Activated naive CD8-positive, alpha-beta T cell treated with anti-CD3 and anti-CD28 coated beads, Interleukin-2, amount 10 ng/mL, durations not matched to agents 7 days and 5 days (primary cell): ENCODE data around the gene NELFCD. TPM values are rescaled to one million over a fixed set of nuclear protein-coding genes. Genes with fewer than 3 reads are reported as not detected.
"Not testable (repeated sequence)": the region's sequence is repeated elsewhere in the genome, so short reads cannot be mapped to it uniquely, and the experiment has no call there.

Source experiments
- ATAC-seq: fragments of 150-1000 bp; cut with Tn5 transposase; one replicate; pipeline ENCODE4 v1.10.0; 2021; ENCODE audit warnings: low read depth, moderate library complexity
- POLR2A ChIA-PET: fragments of 350-600 bp; sonication (Branson Sonifier 250); formaldehyde crosslinking; loops from one replicate; lab custom pipeline; 2021; ENCODE audit warnings: antibody characterized with exemption; lab: Charles Lee
- DNase-seq: peaks from one replicate; pipeline ENCODE4 v3.0.0; 2021
- H3K27ac Mint-ChIP-seq: one replicate; pipeline ENCODE4 v1.8.0; 2022; ENCODE audit warnings: mild to moderate bottlenecking, mixed read lengths
- H3K27me3 Mint-ChIP-seq: one replicate; pipeline ENCODE4 v1.8.0; 2022; ENCODE audit warnings: mild to moderate bottlenecking, moderate library complexity, mixed read lengths
- H3K36me3 Mint-ChIP-seq: one replicate; pipeline ENCODE4 v1.8.0; 2021; ENCODE audit warnings: mild to moderate bottlenecking, mixed read lengths
- H3K4me1 Mint-ChIP-seq: one replicate; pipeline ENCODE4 v1.8.0; 2021; ENCODE audit warnings: mixed read lengths
- H3K4me3 Mint-ChIP-seq: one replicate; pipeline ENCODE4 v1.8.0; 2022; ENCODE audit warnings: mild to moderate bottlenecking, moderate library complexity, mixed read lengths
- H3K9me3 Mint-ChIP-seq: one replicate; pipeline ENCODE4 v1.8.0; 2021; ENCODE audit warnings: mixed read lengths
- total RNA-seq, 2 experiments: library from RNA; stranded (reverse); gene quantifications; one replicate each; pipeline ENCODE4 v1.2.3, GENCODE V29; 2021

NELFCD gene
- total RNA-seq, result 10 to 100 TPM; 71.7 to 76.4 TPM

GRCh38 chr20:58980711-58981627, at the start of gene NELFCD:
Gene NELFCD (plus strand): TSS chr20:58981256. CDS start chr20:58981310, 54 bp downstream.
- peak within 1 kb of the TSS; percentile 81 for H3K27ac Mint-ChIP-seq
- peaks cover 21% of the 10 kb centered on the region for H3K4me1 Mint-ChIP-seq
- H3K36me3 Mint-ChIP-seq, result peaks cover 2% of the 10 kb centered on the region
- no peaks in the 10 kb centered on the region for H3K27me3 Mint-ChIP-seq
- no peaks in the 10 kb centered on the region for H3K9me3 Mint-ChIP-seq
- H3K4me3 Mint-ChIP-seq, result peak within 1 kb of the TSS; percentile 91
- DNase-seq (peak; percentile 97), ATAC-seq (peak; percentile 91)
- POLR2A ChIA-PET, result interaction anchor here (0.6 to 3.7 kb wide), 8 partner anchors 24 to 1558 kb away, joined by 3 to 27 read pairs (median 6); partner anchors contain the start of genes ATP5F1E and STX16

- Mint-ChIP-seq H3K27ac (no peak overlapping the region), H3K4me1 (no peaks in the 10 kb centered on the region), H3K4me3 (no peak overlapping the region), H3K27me3 (peaks cover 40% of the 10 kb centered on the region), H3K36me3 (no peaks in the 10 kb centered on the region), H3K9me3 (peaks cover 3% of the 10 kb centered on the region)
- POLR2A ChIA-PET, result no interaction called here
- ATAC-seq, result no peak
- no peak for DNase-seq
Measured at GRCh38 chr20:58932170-58932569, 48.9 kb upstream of the NELFCD start.

GRCh38 chr20:58938078-58938477, 43.0 kb upstream of the NELFCD start:
- H3K27me3 Mint-ChIP-seq, result peaks cover 41% of the 10 kb centered on the region
- POLR2A ChIA-PET, result interaction anchor here (0.6 kb wide), 1 partner anchor 63 kb away, joined by 4 read pairs; no protein-coding TSS in a partner anchor
- no peaks in the 10 kb centered on the region for H3K36me3 Mint-ChIP-seq
- H3K4me3 Mint-ChIP-seq, result no peak overlapping the region
- ATAC-seq (no peak), DNase-seq (no peak)
- no peak overlapping the region for H3K27ac Mint-ChIP-seq
- H3K4me1 Mint-ChIP-seq, result no peaks in the 10 kb centered on the region
- H3K9me3 Mint-ChIP-seq, result peaks cover 3% of the 10 kb centered on the region

- Mint-ChIP-seq H3K27me3 (peaks cover 44% of the 10 kb centered on the region), H3K27ac (no peak overlapping the region), H3K4me3 (no peak overlapping the region), H3K36me3 (no peaks in the 10 kb centered on the region), H3K4me1 (no peaks in the 10 kb centered on the region), H3K9me3 (peaks cover 3% of the 10 kb centered on the region)
- no peak for ATAC-seq
- POLR2A ChIA-PET, result interaction anchor here (0.6 kb wide), 1 partner anchor 64 kb away, joined by 4 read pairs; no protein-coding TSS in a partner anchor
- no peak for DNase-seq
Measured at GRCh38 chr20:58938541-58938940, 42.5 kb upstream of the NELFCD start.

GRCh38 chr20:58941471-58941870, 39.6 kb upstream of the NELFCD start:
- no peaks in the 10 kb centered on the region for H3K9me3 Mint-ChIP-seq
- H3K4me1 Mint-ChIP-seq, result no peaks in the 10 kb centered on the region
- POLR2A ChIA-PET, result no interaction called here
- ATAC-seq (no peak), DNase-seq (no peak)
- H3K27me3 Mint-ChIP-seq, result peaks cover 25% of the 10 kb centered on the region
- H3K36me3 Mint-ChIP-seq, result no peaks in the 10 kb centered on the region
- no peak overlapping the region for H3K27ac Mint-ChIP-seq
- no peak overlapping the region for H3K4me3 Mint-ChIP-seq

- no peaks in the 10 kb centered on the region for H3K4me1 Mint-ChIP-seq
- H3K27me3 Mint-ChIP-seq, result peaks cover 22% of the 10 kb centered on the region
- POLR2A ChIA-PET, result no interaction called here
- no peaks in the 10 kb centered on the region for H3K36me3 Mint-ChIP-seq
- no peak overlapping the region for H3K27ac Mint-ChIP-seq
- ATAC-seq (no peak), DNase-seq (no peak)
- no peaks in the 10 kb centered on the region for H3K9me3 Mint-ChIP-seq
- H3K4me3 Mint-ChIP-seq, result no peak overlapping the region
Measured at GRCh38 chr20:58942549-58942948, 38.5 kb upstream of the NELFCD start.

- H3K4me1 Mint-ChIP-seq, result no peaks in the 10 kb centered on the region
- H3K4me3 Mint-ChIP-seq, result no peak overlapping the region
- no peaks in the 10 kb centered on the region for H3K36me3 Mint-ChIP-seq
- POLR2A ChIA-PET, result no interaction called here
- no peaks in the 10 kb centered on the region for H3K9me3 Mint-ChIP-seq
- ATAC-seq (no peak), DNase-seq (no peak)
- peaks cover 15% of the 10 kb centered on the region for H3K27me3 Mint-ChIP-seq
- H3K27ac Mint-ChIP-seq, result no peak overlapping the region
Measured at GRCh38 chr20:58944610-58945009, 36.4 kb upstream of the NELFCD start.

- DNase-seq, result no peak
- ATAC-seq, result no peak
- Mint-ChIP-seq H3K36me3 (no peaks in the 10 kb centered on the region), H3K9me3 (no peaks in the 10 kb centered on the region), H3K4me3 (no peak overlapping the region), H3K27me3 (peaks cover 14% of the 10 kb centered on the region), H3K4me1 (no peaks in the 10 kb centered on the region), H3K27ac (no peak overlapping the region)
- POLR2A ChIA-PET, result no interaction called here
Measured at GRCh38 chr20:58945965-58946631, 35.0 kb upstream of the NELFCD start.

GRCh38 chr20:58947797-58948388, 33.2 kb upstream of the NELFCD start:
- POLR2A ChIA-PET, H3K4me3 Mint-ChIP-seq, H3K9me3 Mint-ChIP-seq, H3K27ac Mint-ChIP-seq, H3K36me3 Mint-ChIP-seq, ATAC-seq, H3K4me1 Mint-ChIP-seq, DNase-seq: not testable (repeated sequence)
- peaks cover 21% of the 10 kb centered on the region for H3K27me3 Mint-ChIP-seq

- no peaks in the 10 kb centered on the region for H3K4me1 Mint-ChIP-seq
- no peaks in the 10 kb centered on the region for H3K9me3 Mint-ChIP-seq
- no peak for ATAC-seq
- H3K36me3 Mint-ChIP-seq, result no peaks in the 10 kb centered on the region
- POLR2A ChIA-PET, result no interaction called here
- no peak for DNase-seq
- no peak overlapping the region for H3K27ac Mint-ChIP-seq
- H3K27me3 Mint-ChIP-seq, result peaks cover 30% of the 10 kb centered on the region
- H3K4me3 Mint-ChIP-seq, result no peak overlapping the region
Measured at GRCh38 chr20:58950603-58951002, 30.5 kb upstream of the NELFCD start.

GRCh38 chr20:58953050-58953449, 28.0 kb upstream of the NELFCD start:
- ATAC-seq (no peak), DNase-seq (no peak)
- Mint-ChIP-seq H3K27ac (no peak overlapping the region), H3K9me3 (no peaks in the 10 kb centered on the region), H3K4me1 (no peaks in the 10 kb centered on the region), H3K4me3 (no peak overlapping the region), H3K27me3 (peaks cover 30% of the 10 kb centered on the region), H3K36me3 (no peaks in the 10 kb centered on the region)
- POLR2A ChIA-PET, result no interaction called here

- no peak for DNase-seq
- Mint-ChIP-seq H3K9me3 (no peaks in the 10 kb centered on the region), H3K27me3 (peaks cover 30% of the 10 kb centered on the region), H3K27ac (no peak overlapping the region), H3K36me3 (no peaks in the 10 kb centered on the region), H3K4me3 (no peak overlapping the region), H3K4me1 (no peaks in the 10 kb centered on the region)
- no peak for ATAC-seq
- POLR2A ChIA-PET, result no interaction called here
Measured at GRCh38 chr20:58956078-58956477, 25.0 kb upstream of the NELFCD start.

- no peak for DNase-seq
- no peaks in the 10 kb centered on the region for H3K4me1 Mint-ChIP-seq
- H3K27me3 Mint-ChIP-seq, result peaks cover 14% of the 10 kb centered on the region
- H3K27ac Mint-ChIP-seq, result no peak overlapping the region
- no peaks in the 10 kb centered on the region for H3K36me3 Mint-ChIP-seq
- H3K4me3 Mint-ChIP-seq, result no peak overlapping the region
- POLR2A ChIA-PET, result no interaction called here
- no peaks in the 10 kb centered on the region for H3K9me3 Mint-ChIP-seq
- no peak for ATAC-seq
Measured at GRCh38 chr20:58959652-58960051, 21.4 kb upstream of the NELFCD start.
